SH-SY5Y (cell line): ENCODE results near the gene CTSG.

Experiments
- GATA2 ChIP-seq: IDR thresholded peaks from 2 replicates; pipeline ENCODE4 v1.6.1; 2011; ENCODE audit warnings: mild to moderate bottlenecking, low read depth, low read length
- GATA3 ChIP-seq: IDR thresholded peaks from 2 replicates; pipeline ENCODE4 v1.6.1; 2011; ENCODE audit warnings: low read depth, mild to moderate bottlenecking, low read length, moderate library complexity

GRCh38 chr14:24605435-24606190 is 29.6 kb upstream of the CTSG start:
- no peak for TF ChIP-seq GATA3
- TF ChIP-seq GATA2: no peak
